22Rv1 (cell line): Measurements from ENCODE around the gene SAV1.

ENCODE experiments used
- H3K27ac ChIP-seq: fragments of 450-650 bp; 2 replicates; pipeline ENCODE4 v1.5.1; 2017
- ZFX ChIP-seq: fragments of 450-650 bp; IDR thresholded peaks from 2 replicates; pipeline ENCODE4 v1.6.1; 2017; ENCODE audit warnings: antibody characterized with exemption, borderline replicate concordance
- TF ChIP-seq, protein P1 (sequence below): fragments of 450-650 bp; IDR thresholded peaks from 2 replicates; pipeline ENCODE4 v1.5.1; 2017; ENCODE audit warnings: mild to moderate bottlenecking

The SAV1 gene

DNA sequence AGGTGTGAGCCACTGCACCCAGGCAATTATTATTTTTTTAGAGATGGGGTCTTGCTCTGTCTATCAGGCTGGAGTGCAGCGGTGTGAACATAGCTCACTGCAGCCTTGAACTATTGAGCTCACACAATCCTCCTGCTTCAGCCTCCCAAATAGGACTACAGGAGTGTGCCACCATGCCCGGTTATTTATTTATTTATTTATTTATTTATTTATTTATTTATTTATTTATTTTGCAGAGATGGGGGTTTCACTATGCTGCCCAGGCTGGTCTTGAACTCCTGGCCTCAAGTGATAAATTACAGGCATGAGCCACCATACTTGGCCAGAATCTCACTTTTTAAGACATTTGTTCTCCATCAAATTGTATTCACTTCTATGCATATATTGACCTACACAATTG lies 51.8 kb downstream of the SAV1 start:
- no peak overlapping the region for H3K27ac ChIP-seq
- no peak for TF ChIP-seq ZFX
- TF ChIP-seq, protein P1, sequence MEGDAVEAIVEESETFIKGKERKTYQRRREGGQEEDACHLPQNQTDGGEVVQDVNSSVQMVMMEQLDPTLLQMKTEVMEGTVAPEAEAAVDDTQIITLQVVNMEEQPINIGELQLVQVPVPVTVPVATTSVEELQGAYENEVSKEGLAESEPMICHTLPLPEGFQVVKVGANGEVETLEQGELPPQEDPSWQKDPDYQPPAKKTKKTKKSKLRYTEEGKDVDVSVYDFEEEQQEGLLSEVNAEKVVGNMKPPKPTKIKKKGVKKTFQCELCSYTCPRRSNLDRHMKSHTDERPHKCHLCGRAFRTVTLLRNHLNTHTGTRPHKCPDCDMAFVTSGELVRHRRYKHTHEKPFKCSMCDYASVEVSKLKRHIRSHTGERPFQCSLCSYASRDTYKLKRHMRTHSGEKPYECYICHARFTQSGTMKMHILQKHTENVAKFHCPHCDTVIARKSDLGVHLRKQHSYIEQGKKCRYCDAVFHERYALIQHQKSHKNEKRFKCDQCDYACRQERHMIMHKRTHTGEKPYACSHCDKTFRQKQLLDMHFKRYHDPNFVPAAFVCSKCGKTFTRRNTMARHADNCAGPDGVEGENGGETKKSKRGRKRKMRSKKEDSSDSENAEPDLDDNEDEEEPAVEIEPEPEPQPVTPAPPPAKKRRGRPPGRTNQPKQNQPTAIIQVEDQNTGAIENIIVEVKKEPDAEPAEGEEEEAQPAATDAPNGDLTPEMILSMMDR: no peak

DNA sequence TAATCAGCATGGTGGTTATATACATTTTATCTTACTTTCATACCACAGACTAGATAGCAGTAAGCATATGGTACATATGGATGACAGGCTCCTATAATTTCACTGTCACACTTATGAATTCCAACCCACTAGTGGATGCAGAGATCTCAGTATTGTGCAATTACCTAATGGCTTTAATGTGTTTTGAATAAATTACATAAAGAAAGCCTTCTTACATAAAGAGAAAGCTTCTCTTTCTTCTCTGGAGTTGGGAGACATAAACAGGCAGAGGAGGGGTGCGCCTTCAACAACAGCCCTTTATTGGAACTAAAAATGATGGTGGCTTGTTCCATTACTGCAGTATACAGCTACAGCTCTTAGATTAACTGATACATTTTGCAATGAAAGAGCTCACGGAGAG lies 52.6 kb downstream of the SAV1 start:
- H3K27ac ChIP-seq: no peak overlapping the region
- TF ChIP-seq, protein P1: no peak
- no peak for TF ChIP-seq ZFX

DNA sequence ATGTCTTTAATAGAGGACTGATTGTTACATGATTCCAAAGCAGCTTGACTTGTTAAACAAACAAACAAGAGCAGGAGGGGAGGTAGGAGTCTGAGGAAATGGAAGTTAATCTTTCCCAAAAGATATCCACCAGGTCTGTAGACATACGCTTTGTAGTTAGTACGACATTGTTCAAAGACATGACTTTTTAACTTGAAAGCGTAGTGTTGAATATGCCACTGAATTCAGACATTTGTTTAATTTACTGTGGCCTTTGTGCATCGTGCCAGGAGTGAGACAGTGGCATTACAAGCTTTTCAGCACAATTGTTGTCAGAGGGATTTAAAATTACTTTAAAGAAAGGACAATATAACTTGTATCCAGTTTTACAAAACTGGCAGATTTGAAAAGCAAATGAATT lies 53.0 kb downstream of the SAV1 start:
- TF ChIP-seq, protein P1: no peak
- no peak for TF ChIP-seq ZFX
- no peak overlapping the region for H3K27ac ChIP-seq

DNA sequence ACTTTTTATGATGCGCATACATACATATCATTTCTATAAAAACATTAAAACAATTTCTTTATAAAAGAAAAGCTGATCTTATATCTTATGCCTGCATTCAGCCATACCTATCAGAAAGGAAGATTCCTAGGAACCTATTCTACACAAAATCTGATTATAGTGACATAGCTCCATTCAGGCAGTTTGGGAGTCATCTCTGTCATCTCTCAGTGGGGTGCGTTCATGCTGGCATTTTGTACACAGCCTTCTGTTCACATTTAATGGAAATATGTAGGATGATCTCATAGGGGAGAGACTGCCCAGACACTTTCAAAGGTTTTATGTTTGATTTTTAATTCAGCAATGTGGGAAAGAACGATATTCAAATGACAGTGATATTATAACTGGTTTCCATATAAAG lies 55.3 kb downstream of the SAV1 start:
- no peak for TF ChIP-seq ZFX
- TF ChIP-seq, protein P1: no peak
- no peak overlapping the region for H3K27ac ChIP-seq

DNA sequence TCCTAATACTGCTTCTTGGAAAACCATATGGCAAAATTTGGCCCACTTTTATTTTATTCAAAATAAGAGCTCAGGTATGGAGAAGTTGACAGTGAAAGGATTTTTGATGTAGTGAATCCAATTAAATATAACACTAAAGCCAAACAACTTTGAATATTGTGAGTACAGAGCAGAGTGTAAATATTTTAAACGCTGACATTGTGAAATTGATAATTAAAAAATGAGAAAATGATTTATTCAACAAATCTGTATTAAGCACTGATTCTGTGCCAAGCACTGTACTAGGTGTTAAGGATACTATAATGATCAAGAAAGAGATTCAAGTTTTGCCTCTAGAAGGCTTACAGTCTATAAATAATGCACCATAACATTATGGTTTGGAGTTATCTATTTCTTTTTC lies 57.6 kb downstream of the SAV1 start:
- no peak overlapping the region for H3K27ac ChIP-seq
- no peak for TF ChIP-seq ZFX
- TF ChIP-seq, protein P1: no peak

DNA sequence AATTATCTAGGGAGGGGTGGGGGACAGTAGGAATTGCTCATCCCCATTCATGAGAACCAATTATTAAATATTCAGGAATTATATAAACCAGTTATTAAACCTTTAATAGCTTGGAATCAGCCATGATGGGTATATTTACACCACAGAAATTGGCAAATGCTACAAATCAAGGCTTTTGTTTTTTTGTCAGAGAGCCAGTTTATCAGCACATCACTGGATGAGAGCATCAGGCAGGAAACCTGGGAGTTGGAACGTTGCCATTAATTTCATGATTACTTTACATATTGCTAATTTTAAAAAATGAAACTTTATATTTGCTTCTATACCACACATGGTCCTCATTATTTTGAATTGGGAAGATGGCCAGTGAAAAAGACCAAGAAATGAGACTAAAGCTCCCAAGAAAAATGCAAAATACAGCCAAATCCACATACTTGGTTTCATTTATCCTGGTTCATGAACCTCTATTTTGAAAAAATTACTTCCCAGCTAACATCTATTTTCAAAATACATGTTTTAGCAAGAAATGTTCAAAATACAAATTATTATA lies 59.7 kb downstream of the SAV1 start:
- TF ChIP-seq, protein P1: no peak
- no peak for TF ChIP-seq ZFX
- H3K27ac ChIP-seq: no peak overlapping the region

DNA sequence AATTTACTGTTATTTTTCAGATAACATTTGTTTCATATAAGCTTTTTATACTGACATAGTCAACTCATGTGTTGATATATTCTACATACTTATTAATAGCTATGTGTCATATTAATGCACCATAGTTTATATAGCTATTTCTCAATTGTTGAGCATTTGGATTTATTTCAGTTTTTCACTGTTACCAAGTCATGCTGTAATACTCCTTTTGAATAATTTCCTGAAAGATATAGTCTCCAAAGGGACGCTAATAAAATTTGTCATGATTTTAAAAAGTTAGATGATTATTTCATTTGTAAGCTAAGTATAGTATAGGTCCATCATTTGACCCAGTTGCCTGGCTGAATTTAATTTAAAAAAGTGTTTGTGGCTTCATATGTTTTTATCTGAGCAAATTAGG lies 60.3 kb downstream of the SAV1 start:
- H3K27ac ChIP-seq: no peak overlapping the region
- TF ChIP-seq ZFX: no peak
- TF ChIP-seq, protein P1: no peak
